Mesenchymal stem cell (in vitro differentiated cells and primary cell): Measurements from ENCODE around the gene PI4KA.
"Not testable (repeated sequence)": the region's sequence is repeated elsewhere in the genome, so short reads cannot be mapped to it uniquely, and the experiment has no call there.

Experiments
- DNase-seq: peaks from one replicate; pipeline ENCODE4 v3.0.0-alpha.2; 2013
- H2AFZ ChIP-seq: one replicate; pipeline ENCODE4 v1.6.1; 2013; ENCODE audit warnings: low read depth, mild to moderate bottlenecking, control low read depth, inconsistent platforms, low read length, moderate library complexity
- H2AK5ac ChIP-seq: 2 replicates; pipeline ENCODE4 v1.6.1; 2013; ENCODE audit warnings: low read length, moderate library complexity, mild to moderate bottlenecking, inconsistent platforms; ENCODE audit not compliant: severe bottlenecking
- H2BK120ac ChIP-seq: one replicate; pipeline ENCODE4 v1.6.1; 2013; ENCODE audit warnings: low read depth, mild to moderate bottlenecking, inconsistent platforms, low read length, moderate library complexity
- H2BK12ac ChIP-seq, 2 experiments: one replicate each; pipeline ENCODE4 v1.6.1; 2013; ENCODE audit warnings: inconsistent platforms in 2 of 2, low read length in 2 of 2, mild to moderate bottlenecking in 2 of 2, moderate library complexity in 2 of 2, control low read depth in 1 of 2
- H2BK15ac ChIP-seq: one replicate; pipeline ENCODE4 v1.6.1; 2013; ENCODE audit warnings: mild to moderate bottlenecking, low read depth, inconsistent platforms; ENCODE audit not compliant: poor library complexity, severe bottlenecking
- H2BK5ac ChIP-seq: 2 replicates; pipeline ENCODE4 v1.6.1; 2013; ENCODE audit warnings: low read depth, mild to moderate bottlenecking, low read length, control low read depth, inconsistent platforms; ENCODE audit not compliant: poor library complexity, severe bottlenecking
- H3K14ac ChIP-seq, 2 experiments: one replicate each; pipeline ENCODE4 v1.6.1; 2013; ENCODE audit warnings: inconsistent platforms in 2 of 2, low read length in 2 of 2, control low read depth in 1 of 2, mild to moderate bottlenecking in 1 of 2, moderate library complexity in 1 of 2
- H3K18ac ChIP-seq, 2 experiments: one replicate each; pipeline ENCODE4 v1.6.1; 2013; ENCODE audit warnings: inconsistent platforms in 2 of 2, low read length in 2 of 2, control low read depth in 1 of 2, low read depth in 1 of 2, mild to moderate bottlenecking in 1 of 2
- H3K23ac ChIP-seq, 2 experiments: one replicate each; pipeline ENCODE4 v1.6.1; 2013; ENCODE audit warnings: inconsistent platforms in 2 of 2, low read length in 2 of 2, mild to moderate bottlenecking in 2 of 2, moderate library complexity in 2 of 2, control low read depth in 1 of 2
- H3K27ac ChIP-seq: 2 replicates; pipeline ENCODE4 v1.5.1; 2013; ENCODE audit warnings: mild to moderate bottlenecking, moderate library complexity, low read length, control low read depth, inconsistent platforms; ENCODE audit not compliant: poor library complexity, severe bottlenecking
- H3K27me3 ChIP-seq, 2 experiments: 2 replicates each; pipeline versions ENCODE4 v1.6.1 to v1.7.0; 2013; ENCODE audit warnings: low read length in 2 of 2, mild to moderate bottlenecking in 2 of 2, moderate library complexity in 2 of 2, control low read depth in 1 of 2, inconsistent platforms in 1 of 2; ENCODE audit not compliant: control insufficient read depth in 1 of 2, insufficient read depth in 1 of 2
- H3K36me3 ChIP-seq, 2 experiments: 2 replicates each; pipeline versions ENCODE4 v1.6.1 to v1.7.0; 2013; ENCODE audit warnings: low read length in 2 of 2, control low read depth in 1 of 2, inconsistent platforms in 1 of 2, low read depth in 1 of 2, mild to moderate bottlenecking in 1 of 2; ENCODE audit not compliant: insufficient read depth in 2 of 2, control insufficient read depth in 1 of 2
- H3K4ac ChIP-seq, 2 experiments: one replicate each; pipeline ENCODE4 v1.6.1; 2013; ENCODE audit warnings: inconsistent platforms in 2 of 2, low read length in 2 of 2, mild to moderate bottlenecking in 2 of 2, moderate library complexity in 2 of 2, control low read depth in 1 of 2, low read depth in 1 of 2
- H3K4me1 ChIP-seq: 2 replicates; pipeline ENCODE4 v1.6.1; 2013; ENCODE audit warnings: low read depth, low read length, control low read depth; ENCODE audit not compliant: control insufficient read depth, insufficient read depth
- H3K4me2 ChIP-seq: 2 replicates; pipeline ENCODE4 v1.6.1; 2013; ENCODE audit warnings: low read length, mild to moderate bottlenecking, inconsistent platforms; ENCODE audit not compliant: poor library complexity, severe bottlenecking
- H3K4me3 ChIP-seq, 2 experiments: 2 replicates each; pipeline versions ENCODE4 v1.5.1 to v1.7.0; 2013; ENCODE audit warnings: low read length in 2 of 2, mild to moderate bottlenecking in 2 of 2, control low read depth in 1 of 2, low read depth in 1 of 2; ENCODE audit not compliant: insufficient read depth in 1 of 2
- H3K79me1 ChIP-seq: replicated peaks from 2 replicates; pipeline ENCODE4 v1.6.1; 2013; ENCODE audit warnings: mild to moderate bottlenecking, control low read depth, low read length, inconsistent platforms; ENCODE audit not compliant: poor library complexity, severe bottlenecking
- H3K9ac ChIP-seq: 2 replicates; pipeline ENCODE4 v1.7.0; 2013; ENCODE audit warnings: mild to moderate bottlenecking, low read length, moderate library complexity
- H3K9me3 ChIP-seq: 2 replicates; pipeline ENCODE4 v1.7.0; 2013; ENCODE audit warnings: mild to moderate bottlenecking, low read length; ENCODE audit not compliant: control insufficient read depth
- H4K8ac ChIP-seq: one replicate; pipeline ENCODE4 v1.6.1; 2013; ENCODE audit warnings: inconsistent platforms, mild to moderate bottlenecking, low read length, moderate library complexity
- H4K91ac ChIP-seq: one replicate; pipeline ENCODE4 v1.6.1; 2013; ENCODE audit warnings: mild to moderate bottlenecking, low read length, inconsistent platforms
- whole genome bisulfite sequencing: methylation state at CpG from one replicate; pipeline ENCODE4 v1.1.7; 2013; ENCODE audit warnings: mixed read lengths; 5-methylcytosine and 5-hydroxymethylcytosine counted together

PI4KA gene

GRCh38 chr22:20839837-20840645, 18.6 kb downstream of the PI4KA start:
- Histone ChIP-seq H2BK120ac (no peak overlapping the region), H2AFZ (no peak overlapping the region), H3K9ac (no peak overlapping the region), H3K4me1 (peaks cover 3% of the 10 kb centered on the region), H2AK5ac (no peak overlapping the region), H2BK5ac (no peak overlapping the region), H2BK12ac (no peak overlapping the region), H3K27ac (no peak overlapping the region), H3K4ac (no peak overlapping the region), H3K4me2 (no peak overlapping the region), H3K79me1 (peaks cover 30% of the 10 kb centered on the region), H2BK15ac (no peak overlapping the region), H3K36me3 (peaks cover 0 to 2% of the 10 kb centered on the region in 2 experiments), H3K14ac (no peak overlapping the region), H4K91ac (no peak overlapping the region), H3K23ac (peak overlapping the region in 1 of 2 experiments; percentile 70), H3K4me3 (no peak overlapping the region), H3K27me3 (no peaks in the 10 kb centered on the region), H3K18ac (no peak overlapping the region), H4K8ac (no peak overlapping the region), H3K9me3 (no peaks in the 10 kb centered on the region)
- no peak for DNase-seq
- WGBS, result 86% methylated on average over 3 of the region's 3 CpGs

GRCh38 chr22:20839354-20839753, 19.3 kb downstream of the PI4KA start:
- H3K4me3 ChIP-seq, H2BK12ac ChIP-seq, H2AK5ac ChIP-seq, H3K18ac ChIP-seq, H3K9me3 ChIP-seq, H2BK5ac ChIP-seq, H3K4me2 ChIP-seq, H3K27me3 ChIP-seq, H4K91ac ChIP-seq, DNase-seq, H3K4ac ChIP-seq, H2BK15ac ChIP-seq, H3K36me3 ChIP-seq, H3K9ac ChIP-seq, H3K14ac ChIP-seq, H2BK120ac ChIP-seq, H2AFZ ChIP-seq, H4K8ac ChIP-seq, H3K4me1 ChIP-seq, H3K27ac ChIP-seq, H3K23ac ChIP-seq: not testable (repeated sequence)
- H3K79me1 ChIP-seq, result peaks cover 28% of the 10 kb centered on the region
- over 99% methylated on average over 10 of the region's 10 CpGs for WGBS

GRCh38 chr22:20836987-20837823, 21.4 kb downstream of the PI4KA start:
- H3K27ac ChIP-seq, result no peak overlapping the region
- H3K18ac ChIP-seq, result peak overlapping the region in 1 of 2 experiments; percentile 48
- no peak overlapping the region for H2AK5ac ChIP-seq
- H3K27me3 ChIP-seq, result no peaks in the 10 kb centered on the region
- no peak overlapping the region for H3K9ac ChIP-seq
- no peak overlapping the region for H3K23ac ChIP-seq
- H2BK120ac ChIP-seq, result no peak overlapping the region
- peaks cover 28% of the 10 kb centered on the region for H3K79me1 ChIP-seq
- no peak overlapping the region for H3K4me2 ChIP-seq
- H3K36me3 ChIP-seq, result peaks cover 14 to 19% of the 10 kb centered on the region in 2 experiments
- H3K9me3 ChIP-seq, result no peaks in the 10 kb centered on the region
- H2BK12ac ChIP-seq, result no peak overlapping the region
- H4K91ac ChIP-seq, result no peak overlapping the region
- no peak overlapping the region for H2BK15ac ChIP-seq
- no peak overlapping the region for H2AFZ ChIP-seq
- H2BK5ac ChIP-seq, result no peak overlapping the region
- no peak overlapping the region for H3K4me3 ChIP-seq
- H3K14ac ChIP-seq, result no peak overlapping the region
- 100% methylated on average over 1 of the region's 2 CpGs for WGBS
- DNase-seq, result no peak
- peaks cover 5% of the 10 kb centered on the region for H3K4me1 ChIP-seq
- H4K8ac ChIP-seq, result no peak overlapping the region
- no peak overlapping the region for H3K4ac ChIP-seq

GRCh38 chr22:20834725-20835124, 23.9 kb downstream of the PI4KA start:
- Histone ChIP-seq H3K18ac (no peak overlapping the region), H2BK12ac (no peak overlapping the region), H3K23ac (no peak overlapping the region), H3K9ac (no peak overlapping the region), H3K27ac (no peak overlapping the region), H2AFZ (no peak overlapping the region), H3K4ac (no peak overlapping the region), H2BK5ac (no peak overlapping the region), H2AK5ac (no peak overlapping the region), H3K27me3 (no peaks in the 10 kb centered on the region), H3K4me1 (peaks cover 5% of the 10 kb centered on the region), H2BK120ac (no peak overlapping the region), H3K4me2 (no peak overlapping the region), H2BK15ac (no peak overlapping the region), H4K91ac (no peak overlapping the region), H4K8ac (no peak overlapping the region), H3K79me1 (peaks cover 20% of the 10 kb centered on the region), H3K36me3 (peaks cover 20 to 40% of the 10 kb centered on the region in 2 experiments), H3K14ac (no peak overlapping the region), H3K9me3 (no peaks in the 10 kb centered on the region), H3K4me3 (no peak overlapping the region)
- WGBS, result 97% methylated on average over 3 of the region's 3 CpGs
- DNase-seq, result no peak
